C4-2B (cell line): Measurements from ENCODE around the gene AICDA.

Source experiments
- ZFX ChIP-seq: fragments of 450-650 bp; IDR thresholded peaks from 2 replicates; pipeline ENCODE4 v1.6.1; 2017
- TF ChIP-seq, protein P1 (sequence below): fragments of 450-650 bp; conservative IDR thresholded peaks from 2 replicates; pipeline ENCODE4 v1.5.1; 2017; ENCODE audit warnings: mild to moderate bottlenecking

DNA sequence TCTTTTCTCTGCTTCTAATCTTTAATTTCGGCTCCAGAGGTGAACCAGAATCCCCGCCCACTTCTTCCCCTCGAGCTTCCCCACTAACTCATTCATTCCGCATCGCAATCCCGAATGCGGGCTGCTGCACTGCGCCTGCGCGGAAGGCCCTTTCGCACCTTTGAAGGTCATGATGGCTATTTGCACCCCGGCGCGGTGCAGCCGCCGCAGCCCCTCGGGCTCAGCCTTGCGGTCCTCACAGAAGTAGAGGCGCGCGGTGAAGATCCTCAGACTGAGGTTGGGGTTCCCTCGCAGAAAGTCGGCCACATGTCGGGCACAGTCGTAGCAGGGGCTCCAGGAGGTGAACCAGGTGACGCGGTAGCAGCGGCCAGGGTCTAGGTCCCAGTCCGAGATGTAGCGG, 7.6 kb downstream of the AICDA start:
- TF ChIP-seq, protein P1, sequence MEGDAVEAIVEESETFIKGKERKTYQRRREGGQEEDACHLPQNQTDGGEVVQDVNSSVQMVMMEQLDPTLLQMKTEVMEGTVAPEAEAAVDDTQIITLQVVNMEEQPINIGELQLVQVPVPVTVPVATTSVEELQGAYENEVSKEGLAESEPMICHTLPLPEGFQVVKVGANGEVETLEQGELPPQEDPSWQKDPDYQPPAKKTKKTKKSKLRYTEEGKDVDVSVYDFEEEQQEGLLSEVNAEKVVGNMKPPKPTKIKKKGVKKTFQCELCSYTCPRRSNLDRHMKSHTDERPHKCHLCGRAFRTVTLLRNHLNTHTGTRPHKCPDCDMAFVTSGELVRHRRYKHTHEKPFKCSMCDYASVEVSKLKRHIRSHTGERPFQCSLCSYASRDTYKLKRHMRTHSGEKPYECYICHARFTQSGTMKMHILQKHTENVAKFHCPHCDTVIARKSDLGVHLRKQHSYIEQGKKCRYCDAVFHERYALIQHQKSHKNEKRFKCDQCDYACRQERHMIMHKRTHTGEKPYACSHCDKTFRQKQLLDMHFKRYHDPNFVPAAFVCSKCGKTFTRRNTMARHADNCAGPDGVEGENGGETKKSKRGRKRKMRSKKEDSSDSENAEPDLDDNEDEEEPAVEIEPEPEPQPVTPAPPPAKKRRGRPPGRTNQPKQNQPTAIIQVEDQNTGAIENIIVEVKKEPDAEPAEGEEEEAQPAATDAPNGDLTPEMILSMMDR, result no peak
- TF ChIP-seq ZFX, result no peak
